HG03432 (cell line): ENCODE results near the gene MYO18A.
"Not testable (repeated sequence)": the region's sequence is repeated elsewhere in the genome, so short reads cannot be mapped to it uniquely, and the experiment has no call there.

Experiments used
- ATAC-seq: cut with Tn5 transposase; IDR thresholded peaks from one replicate; pipeline ENCODE4 v1.9.1; 2021; ENCODE audit warnings: mild to moderate bottlenecking, moderate library complexity; ENCODE audit not compliant: unreplicated experiment

Gene MYO18A

GRCh38 chr17:29149431-29150064, 30.6 kb downstream of the MYO18A start:
- ATAC-seq = no peak

DNA sequence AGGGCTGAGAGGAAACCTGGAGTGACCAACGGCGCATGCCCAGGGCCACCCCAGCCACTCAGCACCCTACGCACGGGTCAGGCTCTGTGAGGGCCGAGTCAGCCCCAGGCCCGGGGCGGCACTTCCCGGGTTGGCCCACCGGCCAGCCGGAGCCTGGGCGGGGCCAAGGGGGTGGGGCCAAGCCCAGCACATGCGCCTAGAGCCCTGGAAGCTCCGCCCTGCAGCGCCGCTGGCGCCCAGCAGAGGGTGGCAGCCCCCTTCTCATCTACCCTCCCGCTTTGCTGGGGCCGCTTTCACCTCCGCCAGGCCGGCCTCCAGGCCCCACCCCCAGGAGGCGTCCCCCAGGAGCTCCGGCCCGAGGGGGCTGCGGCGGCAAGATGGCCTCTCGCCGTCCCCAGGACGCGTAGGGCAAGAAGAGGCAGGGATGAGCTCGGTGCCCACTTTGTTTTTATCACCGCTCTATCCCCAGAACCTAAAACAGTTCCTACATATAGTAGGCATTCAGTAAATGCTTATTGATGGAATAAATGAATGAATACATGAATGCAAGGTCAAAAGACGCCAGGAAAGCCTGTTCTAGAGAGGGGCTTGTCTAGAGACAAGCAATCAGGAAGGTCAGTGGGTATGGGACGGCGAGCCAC, 31.3 kb downstream of the MYO18A start:
- peak; percentile 88 for ATAC-seq

- ATAC-seq = no peak
Observed at GRCh38 chr17:29148257-29148789, 31.9 kb downstream of the MYO18A start.

GRCh38 chr17:29147682-29148081, 32.5 kb downstream of the MYO18A start:
- ATAC-seq = no peak

DNA sequence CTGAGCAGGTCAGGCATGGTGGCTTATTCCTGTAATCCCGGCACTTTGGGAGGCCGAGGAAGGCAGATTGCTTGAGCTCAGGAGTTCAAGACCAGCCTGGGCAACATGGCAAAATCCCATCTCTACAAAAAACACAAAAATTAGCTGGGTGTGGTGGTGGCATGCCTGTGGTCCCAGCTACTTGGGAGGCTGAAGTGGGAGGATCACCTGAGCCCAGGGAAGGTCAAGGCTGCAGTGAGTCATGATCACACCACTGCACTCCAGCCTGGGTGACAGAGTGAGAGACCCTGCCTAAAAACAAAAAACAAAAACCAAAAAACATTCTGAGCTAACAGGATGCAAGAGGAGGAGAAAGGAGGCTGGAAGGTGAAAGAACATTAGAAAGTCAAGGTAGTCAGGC, 33.0 kb downstream of the MYO18A start:
- not testable (repeated sequence) for ATAC-seq

DNA sequence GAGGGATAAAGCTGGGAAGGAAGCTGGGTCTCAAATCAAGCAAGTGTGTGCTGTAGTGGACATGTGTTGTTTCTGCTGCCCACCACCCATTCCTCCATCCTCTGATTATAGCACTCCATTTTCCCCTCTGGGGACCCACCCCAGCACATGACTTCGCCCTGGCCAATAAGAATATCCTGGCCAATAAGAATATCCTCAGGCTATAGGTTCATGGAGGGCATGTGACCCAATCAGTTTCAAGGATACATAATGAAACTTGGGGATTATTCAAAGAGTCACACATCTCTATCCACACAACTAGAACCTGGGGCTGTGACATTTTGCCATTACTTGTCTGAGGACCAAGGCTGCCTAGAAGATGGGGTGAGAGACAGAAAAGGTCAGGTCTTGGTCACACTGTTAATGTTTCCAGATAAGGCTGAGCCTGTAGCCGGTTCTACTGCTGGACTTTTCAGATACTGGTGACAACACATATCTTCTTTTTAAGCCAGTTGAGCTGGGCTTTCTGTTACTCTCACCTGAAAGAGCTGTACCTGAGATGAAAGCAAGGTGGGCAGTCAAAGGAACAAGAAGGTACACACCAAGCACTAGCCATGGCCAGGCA, 33.7 kb downstream of the MYO18A start:
- ATAC-seq = no peak

DNA sequence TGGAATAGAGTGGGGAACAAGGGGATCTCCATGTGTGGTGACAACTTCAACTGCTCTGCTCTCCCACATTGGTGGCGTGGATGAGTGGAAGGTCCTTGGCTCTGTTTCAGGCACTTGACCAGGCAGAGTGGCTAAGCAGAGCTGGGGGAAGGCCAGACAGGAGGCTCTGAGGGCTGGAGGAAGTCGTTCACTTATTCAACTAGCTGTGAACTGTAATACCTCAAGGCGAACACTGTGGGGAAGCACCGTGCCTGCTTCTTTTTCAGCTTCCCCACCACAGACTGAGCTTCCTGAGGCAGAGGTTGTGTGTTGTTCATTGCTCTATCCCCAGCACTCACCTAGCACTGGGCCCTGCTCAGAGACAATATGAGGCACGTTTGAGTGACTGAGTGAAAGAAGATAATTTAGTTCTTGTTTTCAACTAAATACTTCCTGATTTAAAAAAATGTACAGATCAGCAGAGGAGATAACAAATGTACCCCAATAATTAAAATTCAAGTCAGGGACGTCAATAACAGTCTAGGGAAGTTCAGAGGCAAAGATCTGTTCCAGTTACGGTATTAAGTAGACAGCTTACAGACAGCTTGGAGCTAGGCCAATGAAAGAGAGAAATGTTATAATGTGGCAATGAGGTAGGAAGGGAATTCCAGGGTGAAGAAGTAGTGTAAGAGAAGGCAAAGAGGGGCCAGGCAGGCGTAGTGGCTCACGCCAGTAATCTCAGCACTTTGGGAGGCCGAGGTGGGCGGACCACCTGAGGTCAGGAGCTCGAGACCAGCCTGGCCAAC, 34.7 kb downstream of the MYO18A start:
- peak; percentile 31 for ATAC-seq

GRCh38 chr17:29143894-29144293, 36.3 kb downstream of the MYO18A start:
- no peak for ATAC-seq

GRCh38 chr17:29141514-29141876, 38.7 kb downstream of the MYO18A start:
- ATAC-seq = no peak

DNA sequence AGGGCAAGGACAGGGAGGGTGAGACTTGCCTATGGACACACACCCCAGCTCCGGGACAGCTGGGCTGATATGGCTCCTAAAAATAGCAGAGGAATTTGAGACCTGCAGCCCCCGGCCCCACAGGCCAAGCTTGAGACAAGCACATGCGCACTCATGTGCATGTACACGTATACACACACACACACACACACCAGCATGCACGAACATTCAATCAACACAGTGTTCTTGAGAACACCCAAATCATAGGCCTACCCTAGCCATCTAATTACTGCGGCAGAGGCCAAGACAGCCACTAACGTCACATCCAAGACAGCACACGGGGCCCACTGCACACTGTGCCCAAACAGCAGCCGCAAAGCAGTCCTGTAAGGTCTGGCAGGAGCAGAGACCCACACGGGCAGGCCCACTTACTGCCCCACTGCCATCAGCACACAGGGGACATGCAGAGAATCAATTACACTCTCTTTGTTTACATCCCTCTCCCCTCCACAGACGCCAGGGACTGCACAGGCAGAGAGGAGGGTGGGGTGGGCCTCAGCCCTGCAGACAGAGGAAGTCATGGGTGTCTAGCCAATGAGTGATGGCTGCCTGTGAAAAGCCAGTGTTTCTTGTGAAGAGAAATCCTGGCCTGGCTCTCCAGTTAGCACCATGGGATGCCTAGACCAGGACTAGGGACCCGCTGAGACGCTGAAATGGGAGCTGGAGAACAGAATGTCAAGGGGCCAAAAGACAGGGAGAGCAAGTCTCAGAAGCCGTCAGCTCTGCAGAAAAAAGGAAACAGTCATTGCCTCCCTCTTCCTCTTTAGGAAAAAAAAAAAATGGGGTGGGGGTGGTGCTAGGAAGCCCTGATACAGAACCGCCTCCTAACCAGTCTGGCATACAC, 39.3 kb downstream of the MYO18A start:
- peak; percentile 1 for ATAC-seq

DNA sequence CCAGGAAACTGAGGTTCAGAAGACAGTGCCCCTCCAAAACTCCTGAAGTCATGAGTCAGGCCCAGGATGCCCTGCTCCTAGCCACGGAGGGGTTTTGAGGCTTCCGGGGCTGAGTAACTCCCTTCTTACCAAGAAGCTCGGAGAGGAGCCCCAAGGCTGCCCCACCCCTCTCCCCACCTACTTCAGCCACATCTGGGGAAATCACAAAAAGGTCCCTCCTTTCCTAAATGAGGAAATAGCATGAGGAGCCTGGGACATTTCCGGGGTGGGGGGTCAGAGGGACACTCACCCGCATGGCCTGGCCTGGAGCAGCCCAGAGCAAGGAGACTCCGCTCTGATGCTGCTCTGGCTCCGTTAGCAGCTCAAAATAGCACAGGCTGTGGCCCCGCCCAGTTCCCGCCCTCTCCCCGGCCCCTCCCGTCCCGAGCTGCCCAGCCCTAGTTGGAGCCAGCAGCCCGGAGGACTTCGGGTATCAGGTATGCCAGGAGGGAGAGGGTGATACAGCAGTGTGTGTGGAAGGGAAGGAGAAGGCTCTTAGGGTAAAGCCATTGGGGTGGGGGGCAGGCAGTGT, 40.1 kb downstream of the MYO18A start:
- ATAC-seq = peak; percentile 59

- ATAC-seq = peak; percentile 43
Observed at GRCh38 chr17:29138971-29139691, 41.1 kb downstream of the MYO18A start.

GRCh38 chr17:29138184-29138955, 41.8 kb downstream of the MYO18A start:
- peak; percentile 36 for ATAC-seq

- no peak for ATAC-seq
Observed at GRCh38 chr17:29136998-29137730, 43.0 kb downstream of the MYO18A start.

DNA sequence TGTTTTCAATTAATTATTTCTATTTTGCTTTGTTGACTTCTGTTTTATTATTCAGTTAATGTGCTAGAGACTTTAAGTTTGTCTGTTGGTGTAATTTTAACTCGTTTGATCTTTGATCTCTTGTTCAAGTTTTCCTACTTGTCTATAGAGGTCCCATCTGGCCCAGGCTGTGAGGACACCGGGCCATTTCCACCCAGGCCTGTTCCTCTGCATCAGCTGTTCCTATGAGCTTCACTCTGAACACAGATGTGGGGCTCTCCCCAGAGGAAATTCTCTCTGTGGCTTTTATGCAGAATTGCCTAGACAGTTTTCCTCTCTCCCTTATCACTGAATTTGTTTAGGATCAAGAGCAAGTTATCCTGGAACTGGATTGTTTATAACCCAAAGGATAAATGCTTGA, 44.7 kb downstream of the MYO18A start:
- ATAC-seq = no peak

DNA sequence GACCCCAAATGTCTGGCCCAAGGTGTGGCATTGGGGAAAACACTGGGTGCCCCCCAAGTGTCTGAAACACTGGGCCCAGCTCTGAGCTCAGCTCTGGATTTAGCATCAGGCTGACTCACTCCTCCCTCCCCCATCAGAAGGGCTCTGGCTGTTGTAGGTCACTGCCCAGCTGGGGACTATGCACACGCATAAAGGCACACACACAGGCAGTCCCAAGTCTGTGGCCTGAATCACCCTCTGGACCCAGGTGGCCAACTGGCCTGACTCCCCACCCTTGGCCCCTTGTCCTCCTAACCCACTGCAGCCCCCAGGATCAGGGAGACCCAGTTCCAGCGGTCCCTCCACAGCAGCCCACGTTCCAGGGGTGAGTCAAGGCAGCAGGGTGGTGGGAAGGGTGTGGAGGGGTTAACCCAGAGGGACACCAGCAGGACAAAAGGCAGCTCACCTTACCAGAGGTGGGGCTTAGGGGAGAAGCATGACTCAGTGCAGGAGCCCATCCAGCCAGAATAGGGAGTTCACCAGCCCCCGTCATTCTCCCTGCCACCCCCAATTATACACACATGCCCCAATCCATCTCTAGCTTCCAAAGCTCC, 47.0 kb downstream of the MYO18A start:
- no peak for ATAC-seq

GRCh38 chr17:29131814-29132682, 48.1 kb downstream of the MYO18A start:
- no peak for ATAC-seq
